Hepatocyte (in vitro differentiated cells): ENCODE measurements around the gene FAF1. TPM values are rescaled to one million over a fixed set of nuclear protein-coding genes. Genes with fewer than 3 reads are reported as not detected.
A peak's percentile ranks its signal among the peaks of the same experiment; 100 is the strongest.

Experiments
- DNase-seq: peaks from one replicate; pipeline ENCODE4 v3.0.0-alpha.2; 2016; ENCODE audit warnings: low spot score
- H2AFZ ChIP-seq: fragments of 200-600 bp; sonication (generic); 2 replicates; pipeline ENCODE4 v1.6.0; 2016; ENCODE audit warnings: antibody characterized with exemption, mild to moderate bottlenecking
- H3K27ac ChIP-seq: fragments of 200-600 bp; sonication (generic); 2 replicates; pipeline ENCODE4 v1.5.1; 2016; ENCODE audit warnings: mild to moderate bottlenecking
- H3K27me3 ChIP-seq: fragments of 200-600 bp; sonication (generic); 2 replicates; pipeline ENCODE4 v1.6.1; 2016
- H3K36me3 ChIP-seq: fragments of 200-600 bp; sonication (generic); replicated peaks from 2 replicates; pipeline ENCODE4 v1.5.1; 2016; ENCODE audit warnings: low read depth; ENCODE audit not compliant: insufficient read depth
- H3K4me1 ChIP-seq: fragments of 200-600 bp; sonication (generic); 2 replicates; pipeline ENCODE4 v1.5.1; 2016; ENCODE audit warnings: mild to moderate bottlenecking, moderate library complexity; ENCODE audit not compliant: insufficient read depth
- H3K4me2 ChIP-seq: fragments of 200-600 bp; sonication (generic); 2 replicates; pipeline ENCODE4 v1.6.0; 2016
- H3K4me3 ChIP-seq: fragments of 200-600 bp; sonication (generic); 2 replicates; pipeline ENCODE4 v1.5.1; 2016; ENCODE audit warnings: mild to moderate bottlenecking
- H3K79me2 ChIP-seq: fragments of 200-600 bp; sonication (generic); 2 replicates; pipeline ENCODE4 v1.6.0; 2017; ENCODE audit warnings: mild to moderate bottlenecking
- H3K9me2 ChIP-seq: fragments of 200-600 bp; sonication (generic); replicated peaks from 2 replicates; pipeline ENCODE4 v1.6.0; 2017; ENCODE audit warnings: mild to moderate bottlenecking; ENCODE audit not compliant: insufficient read depth
- H3K9me3 ChIP-seq: fragments of 200-600 bp; sonication (generic); 2 replicates; pipeline ENCODE4 v1.5.1; 2016; ENCODE audit warnings: low read depth, mild to moderate bottlenecking
- H4K20me1 ChIP-seq: fragments of 200-600 bp; sonication (generic); 2 replicates; pipeline ENCODE4 v1.6.0; 2016; ENCODE audit warnings: mild to moderate bottlenecking; ENCODE audit not compliant: insufficient read depth, poor library complexity, severe bottlenecking
- CTCF ChIP-seq: fragments of 200-600 bp; sonication (generic); IDR thresholded peaks from 2 replicates; pipeline ENCODE4 v1.5.1; 2016; ENCODE audit warnings: antibody characterized with exemption, mild to moderate bottlenecking; ENCODE audit not compliant: poor library complexity
- EZH2 ChIP-seq: fragments of 200-600 bp; sonication (generic); IDR thresholded peaks from 2 replicates; pipeline ENCODE4 v1.6.1; 2016; ENCODE audit warnings: antibody characterized with exemption, mild to moderate bottlenecking, borderline replicate concordance
- EZH2phosphoT487 ChIP-seq: fragments of 200-600 bp; sonication (generic); IDR thresholded peaks from one replicate; pipeline ENCODE4 v1.6.1; 2018; ENCODE audit warnings: antibody characterized with exemption, mild to moderate bottlenecking, low read depth, moderate library complexity; ENCODE audit not compliant: unreplicated experiment, severe bottlenecking
- WGBS: methylation state at CpG from one replicate; pipeline ENCODE4 v1.1.6; 2016; ENCODE audit warnings: low lambda C conversion rate; ENCODE audit errors: missing lambda C conversion rate; 5-methylcytosine and 5-hydroxymethylcytosine counted together
- polyA plus RNA-seq: library from polyadenylated mRNA; unstranded; fragments of >200 nt; fragmentation: Nextera tagmentation; extraction: Ambion mirVana; gene quantifications from 2 replicates; pipeline ENCODE4 v1.2.1, GENCODE V29; 2016
- total RNA-seq: library from RNA; depleted of rRNA; stranded (reverse); fragments of >200 nt; gene quantifications from 2 replicates; pipeline ENCODE4 v1.2.3, GENCODE V29; 2014

The FAF1 gene
- total and polyA plus RNA-seq, 2 experiments from 2014 or later, result 25.7 to 35.5 TPM

- H3K4me3 ChIP-seq, result peak overlapping the region; percentile 16
- WGBS, result 16% methylated on average over 19 of the region's 20 CpGs
- H3K4me2 ChIP-seq, result peak overlapping the region; percentile 86
Measured at GRCh38 chr1:50417946-50418599, 542.0 kb downstream of the FAF1 start.

GRCh38 chr1:50417507-50417906 is 542.6 kb downstream of the FAF1 start:
- Histone ChIP-seq H3K27me3 (peaks cover 97% of the 10 kb centered on the region), H3K4me2 (peak overlapping the region; percentile 65), H3K79me2 (no peaks in the 10 kb centered on the region), H4K20me1 (no peaks in the 10 kb centered on the region), H3K9me3 (no peaks in the 10 kb centered on the region), H3K27ac (no peak overlapping the region), H3K36me3 (no peaks in the 10 kb centered on the region), H3K4me1 (peaks cover 22% of the 10 kb centered on the region), H3K9me2 (no peaks in the 10 kb centered on the region), H3K4me3 (no peak overlapping the region), H2AFZ (peak overlapping the region; percentile 52)
- no peak for DNase-seq
- 7% methylated on average over 23 of the region's 23 CpGs for WGBS
- peak; percentile 47 for TF ChIP-seq EZH2phosphoT487
- no peak for TF ChIP-seq CTCF
- TF ChIP-seq EZH2, result no peak

More at GRCh38 chr1:50417946-50418599, 542.0 kb downstream of the FAF1 start:
- Histone ChIP-seq H3K9me2 (no peaks in the 10 kb centered on the region), H3K9me3 (no peaks in the 10 kb centered on the region), H3K27me3 (peaks cover 97% of the 10 kb centered on the region), H3K27ac (no peak overlapping the region), H4K20me1 (no peaks in the 10 kb centered on the region), H2AFZ (no peak overlapping the region), H3K79me2 (no peaks in the 10 kb centered on the region), H3K36me3 (no peaks in the 10 kb centered on the region), H3K4me1 (peaks cover 23% of the 10 kb centered on the region)
- TF ChIP-seq EZH2phosphoT487 (peak; percentile 15), CTCF (no peak)
- DNase-seq, result no peak

GRCh38 chr1:50416553-50417453 is 543.3 kb downstream of the FAF1 start:
- H3K4me1 ChIP-seq, result peaks cover 22% of the 10 kb centered on the region
- H3K9me3 ChIP-seq, result no peaks in the 10 kb centered on the region
- TF ChIP-seq CTCF (no peak), EZH2 (peak; percentile 86), EZH2phosphoT487 (peak; percentile 93)
- DNase-seq, result no peak
- H3K9me2 ChIP-seq, result no peaks in the 10 kb centered on the region
- no peak overlapping the region for H3K4me3 ChIP-seq
- 3% methylated on average over 45 of the region's 46 CpGs for WGBS
- peak overlapping the region; percentile 65 for H3K4me2 ChIP-seq
- H3K27me3 ChIP-seq, result peaks cover 94% of the 10 kb centered on the region
- H3K79me2 ChIP-seq, result no peaks in the 10 kb centered on the region
- H2AFZ ChIP-seq, result peak overlapping the region; percentile 52
- H3K36me3 ChIP-seq, result no peaks in the 10 kb centered on the region
- no peaks in the 10 kb centered on the region for H4K20me1 ChIP-seq
- no peak overlapping the region for H3K27ac ChIP-seq
